Measurements from ENCODE around the gene WNT16. TPM values are rescaled to one million over a fixed set of nuclear protein-coding genes. Genes with fewer than 3 reads are reported as not detected.
"Not testable (repeated sequence)": the region's sequence is repeated elsewhere in the genome, so short reads cannot be mapped to it uniquely, and the experiment has no call there.

The WNT16 gene, protein sequence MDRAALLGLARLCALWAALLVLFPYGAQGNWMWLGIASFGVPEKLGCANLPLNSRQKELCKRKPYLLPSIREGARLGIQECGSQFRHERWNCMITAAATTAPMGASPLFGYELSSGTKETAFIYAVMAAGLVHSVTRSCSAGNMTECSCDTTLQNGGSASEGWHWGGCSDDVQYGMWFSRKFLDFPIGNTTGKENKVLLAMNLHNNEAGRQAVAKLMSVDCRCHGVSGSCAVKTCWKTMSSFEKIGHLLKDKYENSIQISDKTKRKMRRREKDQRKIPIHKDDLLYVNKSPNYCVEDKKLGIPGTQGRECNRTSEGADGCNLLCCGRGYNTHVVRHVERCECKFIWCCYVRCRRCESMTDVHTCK
- total RNA-seq = not detected
- long read RNA-seq, donor 1 = 0 reads
- long read RNA-seq, donor 2 = 0 reads

DNA sequence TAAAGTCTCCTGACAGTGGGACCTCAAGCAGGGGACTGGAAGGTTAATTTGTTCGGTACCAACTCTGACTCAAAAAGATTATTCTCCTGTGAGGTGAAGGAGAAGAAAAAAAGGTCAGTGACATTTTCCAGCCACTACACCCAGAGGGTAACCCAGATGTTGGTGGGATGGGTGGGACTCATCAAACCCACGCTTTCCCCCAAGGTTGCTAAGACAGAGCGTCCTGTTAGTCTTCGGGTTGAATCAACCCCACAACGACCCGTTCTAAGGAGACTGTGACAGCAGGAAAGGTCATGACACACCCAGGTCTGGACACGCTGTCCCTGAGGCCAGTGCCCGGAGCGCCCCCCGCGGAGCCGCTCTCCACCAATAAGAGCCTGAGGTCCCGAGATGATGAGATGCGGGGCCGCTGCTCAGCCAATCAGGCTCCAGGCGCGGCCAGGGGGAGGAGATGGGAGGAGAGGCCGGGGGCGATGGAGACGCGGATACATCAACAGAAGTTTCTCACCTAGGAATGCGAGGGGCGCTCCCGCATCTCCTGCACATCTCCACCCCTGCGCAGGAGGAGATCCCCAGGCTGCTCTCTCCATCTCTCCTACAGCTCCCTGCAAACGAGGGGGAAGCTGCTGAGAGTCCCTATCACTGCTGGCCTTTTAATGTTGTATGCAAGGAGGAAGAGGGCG, at the start of gene WNT16:
Gene WNT16, plus strand, starts transcription at position 493 of the 683 bp plus-strand sequence. CDS start 293 bp downstream, outside the sequence.
- DNase-seq (ENCODE audit: low spot score) = no peak
- intact Hi-C loops (cut with DNase I) = loop anchor here in 1 of 2 donors (5.0 kb wide), 1 partner anchor 921 kb away; no protein-coding TSS in a partner anchor

DNA sequence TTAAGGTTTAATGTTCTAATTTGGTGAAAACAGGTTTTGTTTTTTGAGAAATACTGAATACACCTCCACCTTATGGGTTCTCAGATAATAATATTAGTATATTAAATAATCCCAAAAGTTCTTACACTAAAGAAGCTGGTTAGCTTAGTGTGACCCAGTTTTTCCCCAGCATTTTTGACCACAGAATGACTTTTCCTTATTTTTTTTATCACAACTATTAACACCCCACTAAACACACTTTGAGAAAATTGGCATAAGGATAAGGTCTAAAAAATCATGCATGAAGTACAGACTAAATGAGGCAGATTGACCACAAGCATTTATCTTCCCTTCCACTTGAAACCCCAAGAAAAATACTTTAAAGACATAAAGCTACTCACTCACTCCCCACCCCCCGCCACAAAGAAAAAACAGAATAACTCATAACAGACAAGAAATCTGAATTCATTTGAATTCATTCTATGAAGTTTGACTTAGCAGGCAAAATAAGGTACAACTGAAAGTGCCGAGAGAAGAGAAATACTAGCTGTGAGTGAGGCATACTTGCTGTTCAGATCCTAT, 49.7 kb upstream of the WNT16 start:
- no peak for DNase-seq (ENCODE audit: low spot score)

DNA sequence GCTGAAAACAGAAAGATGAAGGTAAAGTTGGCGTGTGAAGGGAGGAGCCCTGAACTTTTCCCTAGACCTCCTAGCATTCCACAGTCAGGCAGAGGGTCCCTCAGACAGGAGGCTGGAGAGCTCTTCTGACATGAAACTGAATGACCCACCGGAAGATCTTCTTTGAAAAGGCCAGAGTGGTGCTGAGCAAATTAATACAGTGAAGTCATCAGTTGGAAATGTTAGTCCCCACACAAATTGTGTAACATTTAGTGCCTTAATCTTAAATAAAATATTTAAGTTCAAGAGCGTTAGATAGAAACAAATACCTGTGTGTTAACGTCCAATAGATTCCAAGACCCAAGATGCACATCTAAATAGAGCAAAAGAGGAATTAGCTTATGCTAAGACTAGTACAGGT, 49.0 kb upstream of the WNT16 start:
- intact Hi-C loops (cut with DNase I) = no loop called here
- no peak for DNase-seq (ENCODE audit: low spot score)

More for the DNA sequence above, 49.7 kb upstream of the WNT16 start:
- intact Hi-C loops (cut with DNase I) = no loop called here

DNA sequence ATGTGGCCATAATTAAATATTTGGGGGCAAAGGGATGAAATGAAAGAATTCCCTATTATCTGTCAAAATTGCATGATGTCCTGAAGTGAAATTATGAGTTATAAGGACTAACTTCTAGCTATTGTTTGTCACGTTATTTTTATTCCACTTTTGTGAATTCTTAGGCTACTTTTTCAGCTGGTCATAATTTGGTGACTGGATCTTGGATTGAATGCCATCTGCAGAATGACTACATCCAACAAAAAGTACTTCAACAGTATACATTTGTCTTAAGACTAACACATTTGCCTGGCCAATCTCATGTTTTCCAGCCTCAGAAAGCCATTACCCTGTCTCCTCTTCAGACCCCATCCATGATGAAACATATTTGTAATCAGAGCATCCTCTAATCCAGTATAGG, 48.1 kb upstream of the WNT16 start:
- intact Hi-C loops (cut with DNase I) = no loop called here
- DNase-seq (ENCODE audit: low spot score) = no peak

DNA sequence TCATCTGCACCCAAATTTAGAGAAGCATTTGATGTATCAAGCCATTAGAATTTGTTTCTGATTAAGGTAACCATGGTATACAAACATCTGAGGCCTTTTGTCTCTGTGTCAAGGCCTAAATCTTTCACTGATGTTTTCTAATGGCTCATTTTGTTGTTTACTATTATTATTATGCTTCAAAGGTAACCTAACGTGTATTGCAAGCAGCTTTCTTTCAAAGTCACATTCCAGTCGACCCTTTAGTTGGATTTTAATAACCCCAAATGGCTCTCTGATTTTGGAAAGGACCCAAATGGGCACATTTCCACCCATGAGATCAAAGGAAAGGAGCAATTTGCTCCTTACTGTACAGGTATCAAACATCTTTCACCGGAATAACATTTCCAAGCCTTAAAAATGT, 46.7 kb upstream of the WNT16 start:
- intact Hi-C loops (cut with DNase I) = no loop called here
- DNase-seq (ENCODE audit: low spot score) = no peak

DNA sequence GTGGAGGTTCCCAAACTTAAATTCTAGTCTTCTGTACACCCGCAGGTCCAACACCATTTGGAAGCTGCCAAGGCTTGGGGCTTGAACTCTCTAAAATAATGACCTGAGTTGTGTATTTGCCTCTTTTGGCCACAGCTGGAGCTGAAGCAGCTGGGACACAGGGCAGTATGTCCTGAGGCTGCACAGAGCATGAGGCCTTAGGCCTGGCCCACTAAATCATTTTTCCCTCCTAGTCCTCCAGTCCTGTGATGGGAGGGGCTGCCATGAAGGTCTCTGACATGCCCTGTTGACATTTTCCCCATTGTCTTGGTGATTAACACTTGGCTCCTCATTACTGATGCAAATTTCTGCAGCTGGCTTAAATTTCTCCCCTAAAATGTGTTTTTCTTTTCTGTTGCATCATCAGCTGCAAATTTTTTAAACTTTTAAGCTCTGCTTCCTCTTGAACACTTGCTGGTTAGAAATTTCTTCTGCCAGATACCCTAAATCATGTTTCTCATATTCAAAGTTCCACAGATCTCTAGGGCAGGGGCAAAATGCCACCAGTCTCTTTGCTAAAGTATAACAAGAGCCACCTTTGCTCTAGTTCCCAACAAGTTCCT, 43.6 kb upstream of the WNT16 start:
- intact Hi-C loops (cut with DNase I) = no loop called here
- no peak for DNase-seq (ENCODE audit: low spot score)

DNA sequence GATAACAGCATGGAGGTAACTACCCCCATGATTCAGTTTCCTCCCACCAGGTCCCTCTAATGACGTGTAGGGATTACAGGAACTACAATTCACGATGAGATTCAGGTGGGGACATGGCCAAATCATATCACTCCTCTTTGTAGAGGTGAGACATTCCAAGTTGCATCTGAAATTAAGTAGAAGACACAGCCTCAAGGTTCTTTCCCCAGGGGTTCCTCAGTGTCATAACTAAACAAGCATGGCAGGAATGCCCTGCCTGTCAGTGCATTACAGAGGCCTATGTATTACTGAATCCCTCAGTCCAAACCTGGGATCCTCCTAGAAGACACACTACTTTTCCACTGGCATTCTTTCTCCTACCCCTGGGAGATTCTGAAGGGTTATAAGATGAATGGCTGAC, 42.6 kb upstream of the WNT16 start:
- DNase-seq (ENCODE audit: low spot score) = no peak
- intact Hi-C loops (cut with DNase I) = no loop called here

DNA sequence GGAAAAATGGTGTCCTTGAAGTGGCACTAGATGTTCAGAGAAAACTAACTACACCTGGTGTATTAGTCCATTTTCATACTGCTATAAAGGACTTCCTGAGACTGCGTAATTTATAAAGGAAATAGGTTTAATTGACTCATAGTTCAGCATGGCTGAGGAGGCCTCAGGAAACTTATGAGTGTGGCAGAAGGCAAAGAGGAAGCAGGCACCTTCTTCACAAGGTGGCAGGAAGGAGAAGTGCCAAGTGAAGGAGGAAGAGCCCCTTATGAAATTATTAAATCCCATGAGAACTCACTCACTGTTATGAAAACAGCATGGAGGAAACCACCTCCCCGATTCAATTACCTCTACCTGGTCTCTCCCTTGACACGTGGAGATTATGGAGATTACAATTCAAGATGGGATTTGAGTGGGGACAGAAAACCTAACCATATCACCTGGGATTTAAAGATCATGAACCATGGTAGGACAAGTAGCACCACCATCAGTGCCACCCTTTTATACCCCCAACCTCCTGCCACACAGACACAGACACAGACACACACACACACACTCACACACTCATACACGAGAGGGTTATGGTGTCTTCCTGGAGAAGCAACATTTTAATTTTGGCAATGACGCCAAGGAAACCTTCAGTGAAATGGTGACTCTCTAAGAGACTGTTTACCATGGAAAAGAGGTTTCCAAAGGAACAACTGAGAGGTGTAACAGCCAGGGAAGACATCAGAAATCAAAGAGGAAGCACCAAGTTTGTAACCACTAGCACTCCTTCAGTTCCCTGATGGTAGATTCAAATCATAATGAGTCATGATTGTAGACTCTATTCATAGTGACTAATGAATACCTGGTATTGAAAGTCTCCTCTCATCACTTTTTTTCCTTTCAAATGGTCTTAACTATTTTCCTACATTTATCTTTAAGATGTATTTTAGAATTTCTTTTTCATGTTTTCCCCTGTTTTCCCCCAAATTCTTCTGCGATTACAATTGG, 41.8 kb upstream of the WNT16 start:
- DNase-seq (ENCODE audit: low spot score) = no peak
- intact Hi-C loops (cut with DNase I) = no loop called here

DNA sequence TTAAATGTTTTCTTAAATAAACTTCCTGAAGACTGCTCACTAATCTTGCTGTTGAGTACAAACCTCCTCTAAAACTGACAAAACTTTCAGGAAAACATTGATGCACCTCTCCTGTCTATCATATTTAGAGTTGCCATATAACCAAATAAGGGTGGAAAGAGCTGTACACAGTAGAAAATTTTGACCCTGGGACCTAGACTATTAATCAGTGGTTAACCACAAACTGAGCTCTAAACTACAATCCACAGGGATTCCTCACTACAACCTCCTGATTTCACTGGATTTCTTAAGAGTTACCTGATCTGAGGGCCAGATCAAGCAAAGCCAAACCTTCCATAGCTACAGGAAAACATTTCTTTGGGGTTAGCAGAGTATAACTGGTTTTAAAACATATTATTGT, 39.9 kb upstream of the WNT16 start:
- intact Hi-C loops (cut with DNase I) = no loop called here
- no peak for DNase-seq (ENCODE audit: low spot score)

DNA sequence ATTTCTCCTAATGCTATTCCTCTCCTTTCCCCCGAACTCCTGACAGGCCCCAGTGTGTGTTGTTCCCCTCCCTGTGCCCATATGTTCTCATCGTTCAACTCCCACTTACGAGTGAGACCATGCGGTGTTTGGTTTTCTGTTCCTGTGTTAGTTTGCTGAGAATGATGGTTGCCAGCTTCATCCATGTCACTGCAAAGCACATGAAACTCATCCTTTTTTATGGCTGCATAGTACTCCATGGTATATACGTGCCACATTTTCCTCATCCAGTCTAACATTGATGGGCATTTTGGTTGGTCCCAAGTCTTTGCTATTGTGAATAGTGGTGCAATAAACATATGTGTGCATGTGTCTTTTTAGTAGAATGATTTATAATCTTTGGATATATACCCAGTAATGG, 38.9 kb upstream of the WNT16 start:
- DNase-seq (ENCODE audit: low spot score); intact Hi-C loops (cut with DNase I): not testable (repeated sequence)

DNA sequence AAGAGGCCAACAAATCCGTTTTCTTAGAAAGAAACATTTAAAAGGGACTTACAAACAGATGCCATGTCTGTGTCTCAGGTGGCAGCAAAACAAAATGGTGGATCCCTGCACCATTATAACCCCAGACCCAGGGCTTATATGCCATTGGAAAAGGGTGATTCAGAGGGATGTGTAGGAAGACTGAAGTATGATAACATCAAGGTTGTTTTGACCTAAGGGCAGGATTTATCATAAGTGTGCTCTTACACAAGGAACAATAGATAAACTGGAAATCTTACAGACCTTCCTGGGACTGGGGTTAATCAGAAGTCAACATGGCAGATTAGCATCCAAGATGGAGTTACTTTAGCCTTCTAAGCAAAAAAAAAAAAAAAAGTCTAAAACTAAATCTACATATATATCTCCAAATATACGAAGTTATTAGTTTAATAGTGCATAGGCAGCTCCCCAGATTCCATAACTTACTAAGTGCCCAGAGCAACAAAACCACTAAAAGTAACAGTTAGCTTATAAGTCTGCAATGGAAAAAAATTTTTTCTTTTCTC, 34.3 kb upstream of the WNT16 start:
- no peak for DNase-seq (ENCODE audit: low spot score)
- intact Hi-C loops (cut with DNase I) = no loop called here

DNA sequence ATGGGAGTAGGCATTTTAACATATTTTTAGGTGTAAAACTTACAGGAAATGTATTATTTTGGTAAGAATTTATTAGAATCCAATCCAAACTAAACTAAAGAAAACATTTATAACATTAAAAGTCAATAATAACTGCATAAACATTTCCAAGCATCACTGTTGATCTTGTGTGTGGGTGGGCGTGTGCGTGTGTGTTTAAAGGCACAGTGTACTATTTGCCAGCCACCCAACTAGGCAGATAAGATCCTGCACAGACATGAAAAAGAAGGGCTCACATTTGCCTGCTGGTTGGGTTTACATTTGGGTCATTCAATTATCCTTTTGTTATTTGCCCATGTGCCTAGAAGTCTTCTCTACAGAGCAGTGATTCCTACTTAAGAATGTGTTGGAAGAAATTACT, 31.0 kb upstream of the WNT16 start:
- DNase-seq (ENCODE audit: low spot score) = no peak
- intact Hi-C loops (cut with DNase I) = no loop called here

DNA sequence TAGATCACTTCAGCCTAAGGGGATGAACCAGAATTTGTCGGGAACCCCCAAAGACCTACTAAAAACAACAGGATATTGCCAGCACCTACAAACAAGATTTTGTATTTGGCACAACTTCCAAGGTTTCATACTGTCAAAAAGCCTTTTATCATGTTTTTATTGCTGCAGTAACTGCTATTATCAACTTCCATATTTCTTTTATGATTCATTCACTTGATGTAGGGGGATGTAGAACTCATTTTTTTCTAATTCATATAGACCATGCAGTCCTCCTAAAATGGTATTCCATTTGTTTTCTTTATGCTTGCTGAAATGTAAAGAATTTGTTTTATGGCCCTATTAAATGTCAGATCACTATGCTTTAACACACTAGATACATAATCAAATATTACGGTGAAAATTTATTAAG, 30.0 kb upstream of the WNT16 start:
- no peak for DNase-seq (ENCODE audit: low spot score)
- intact Hi-C loops (cut with DNase I) = no loop called here

DNA sequence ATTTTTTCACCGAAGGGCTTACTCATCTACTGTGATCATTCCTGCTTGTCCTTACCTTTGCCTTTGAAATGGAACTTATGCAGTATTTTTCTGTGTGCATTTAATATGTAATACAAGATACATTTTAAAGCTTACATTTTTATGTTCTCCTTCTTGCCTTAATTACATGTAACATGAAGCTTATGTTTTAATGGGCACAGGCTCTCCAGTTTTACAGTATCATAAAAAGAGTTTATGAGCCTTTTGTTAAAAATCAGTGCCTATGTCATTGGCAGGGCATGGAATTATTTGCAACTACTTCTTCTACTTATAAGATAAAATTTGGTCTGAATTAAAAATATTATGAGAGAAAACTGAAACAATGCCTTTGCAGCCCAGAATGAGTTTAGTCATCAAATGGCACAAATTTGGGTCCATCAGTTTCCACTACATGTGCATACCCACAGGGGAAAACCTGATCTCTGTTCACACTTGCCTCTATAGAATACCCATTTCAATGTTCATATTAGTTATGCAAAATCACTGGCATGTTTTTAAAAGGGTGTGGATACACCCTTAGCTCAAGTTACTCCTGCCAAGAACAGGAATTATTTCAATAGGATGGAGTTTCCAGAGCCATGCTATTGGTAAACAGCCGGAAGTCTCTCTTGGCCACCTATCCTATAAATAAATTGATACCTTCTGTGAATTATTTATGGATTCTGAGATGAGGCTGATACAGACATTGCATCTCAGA, 27.9 kb upstream of the WNT16 start:
- no peak for DNase-seq (ENCODE audit: low spot score)
- intact Hi-C loops (cut with DNase I) = no loop called here

DNA sequence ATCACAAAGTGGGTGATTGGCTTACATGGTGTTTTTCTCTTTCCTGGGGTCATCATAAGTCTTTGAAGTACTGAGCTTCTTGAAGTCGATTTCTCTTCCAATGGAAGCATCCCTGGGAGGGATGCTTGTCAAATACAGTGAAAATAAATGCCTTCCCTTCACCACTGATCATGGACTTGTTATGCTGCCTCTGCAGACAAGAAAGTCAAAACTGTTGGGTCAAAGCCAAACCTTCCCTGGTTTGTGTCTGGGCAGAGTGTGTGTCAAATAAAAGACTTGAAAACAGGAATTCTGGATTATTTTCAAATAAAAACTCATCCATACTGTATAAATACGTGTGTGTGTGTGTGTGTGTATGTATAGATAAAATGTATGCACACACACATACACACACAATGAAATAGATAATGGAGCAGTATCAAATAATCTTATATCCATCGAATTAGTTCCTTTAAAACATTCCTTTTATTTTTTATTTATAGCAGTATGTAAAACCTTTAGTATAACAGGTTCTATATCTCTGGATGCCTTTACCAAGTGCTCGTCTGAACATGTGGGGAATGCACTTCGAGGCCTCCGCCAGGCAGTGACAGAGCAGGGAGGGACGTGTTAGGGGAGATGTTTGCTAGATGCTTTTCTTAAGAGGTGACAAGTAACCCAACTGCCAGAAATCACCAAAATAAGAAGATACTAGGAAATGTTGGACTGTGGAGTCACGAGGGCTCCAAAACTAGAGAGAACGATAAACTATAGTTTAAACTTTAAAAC, 27.2 kb upstream of the WNT16 start:
- intact Hi-C loops (cut with DNase I) = no loop called here

DNA sequence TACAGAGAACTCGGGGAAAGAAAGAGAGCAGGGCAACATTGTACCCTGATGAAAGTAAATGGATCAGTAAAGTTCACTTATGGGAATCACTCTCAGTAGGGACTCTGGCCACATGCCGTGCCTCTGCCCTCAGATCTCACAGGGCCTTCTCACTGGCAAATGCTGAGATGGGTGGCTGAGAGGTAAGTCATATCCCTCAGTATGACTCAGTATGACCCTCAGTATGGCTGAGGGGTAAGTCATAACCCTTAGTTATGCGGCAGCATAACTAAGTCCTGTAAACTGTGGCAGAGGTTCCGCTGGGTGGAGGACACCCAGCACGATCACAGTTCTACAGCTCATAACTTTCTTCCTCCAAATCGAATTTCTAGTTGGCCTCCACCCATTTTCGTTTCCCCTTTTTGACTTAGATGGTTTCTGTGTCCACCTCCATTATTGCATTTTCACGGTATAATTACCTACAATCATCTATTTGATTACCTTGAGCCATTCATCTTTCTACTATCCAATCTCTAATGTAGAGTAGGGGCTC, 26.5 kb upstream of the WNT16 start:
- intact Hi-C loops (cut with DNase I) = no loop called here
- DNase-seq (ENCODE audit: low spot score) = no peak

More for the DNA sequence above, 27.2 kb upstream of the WNT16 start:
- no peak for DNase-seq (ENCODE audit: low spot score)
